NB4 (cell line): ENCODE results near the gene SMYD5.
"Not testable (repeated sequence)": the region's sequence is repeated elsewhere in the genome, so short reads cannot be mapped to it uniquely, and the experiment has no call there.

ENCODE experiments used
- DNase-seq: peaks from one replicate; pipeline ENCODE4 v3.0.0; 2010; ENCODE audit warnings: low read depth
- H3K4me3 ChIP-seq: one replicate; pipeline ENCODE4 v1.5.1; 2011; ENCODE audit warnings: mild to moderate bottlenecking, low read depth, low read length, moderate library complexity
- MYC ChIP-seq: IDR thresholded peaks from 2 replicates; pipeline ENCODE4 v1.6.1; 2011; ENCODE audit warnings: low read depth, low read length
- POLR2A ChIP-seq: IDR thresholded peaks from 2 replicates; pipeline ENCODE4 v1.6.1; 2011; ENCODE audit warnings: mild to moderate bottlenecking; ENCODE audit not compliant: insufficient read length; ENCODE audit errors: extremely low read depth
- TF ChIP-seq, protein P1 (sequence below): IDR thresholded peaks from 2 replicates; pipeline ENCODE4 v1.6.1; 2011; ENCODE audit warnings: low read depth, low read length
- TF ChIP-seq, protein P2 (sequence below): IDR thresholded peaks from one replicate; pipeline ENCODE4 v1.5.1; 2012; ENCODE audit warnings: low read depth, low read length

Gene SMYD5

DNA sequence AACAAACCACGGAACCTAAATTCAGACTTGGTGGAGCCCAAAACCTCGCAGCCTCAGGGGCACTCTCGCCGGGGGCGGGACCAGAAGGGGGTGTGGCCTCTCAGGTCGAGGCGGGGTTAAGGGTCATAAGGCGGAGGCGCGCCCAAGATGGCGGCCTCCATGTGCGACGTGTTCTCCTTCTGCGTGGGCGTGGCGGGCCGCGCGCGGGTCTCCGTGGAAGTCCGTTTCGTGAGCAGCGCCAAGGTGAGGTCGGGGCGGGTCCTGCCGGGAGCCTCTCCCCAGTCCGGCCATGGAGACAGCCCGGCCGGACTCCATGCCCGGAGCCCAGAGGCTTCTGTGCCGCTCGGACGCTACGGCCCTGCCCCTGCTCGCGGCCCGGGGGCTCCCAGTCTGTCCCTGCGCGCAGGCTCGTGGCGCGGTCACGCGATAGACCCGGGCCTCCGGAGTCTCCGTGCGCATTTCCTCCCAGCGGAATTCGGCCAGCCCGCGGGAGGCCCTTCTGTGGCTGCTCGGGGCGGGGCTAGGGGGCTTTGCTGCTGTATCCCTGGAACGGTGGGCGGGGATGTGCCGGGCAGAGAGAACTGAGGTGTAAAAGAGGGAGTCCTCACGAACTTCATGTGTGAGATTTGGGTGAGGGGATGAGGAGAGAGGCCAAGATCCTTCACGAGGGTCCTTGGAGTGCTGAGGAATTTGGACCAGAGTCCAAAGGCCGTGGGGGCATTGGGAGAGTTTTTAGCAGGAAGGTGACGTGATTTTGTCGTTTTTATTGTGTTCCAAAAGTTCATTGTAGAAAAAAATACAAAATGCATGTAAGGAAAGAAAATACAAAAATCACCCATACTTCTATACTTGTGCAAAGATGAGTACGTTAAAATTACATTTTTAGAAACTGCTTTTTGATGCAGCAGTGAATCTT lies at the start of gene SMYD5:
TSS of gene SMYD5 (plus strand) at position 126 of the 916 bp plus-strand sequence. CDS start at position 148, 22 bp downstream.
- peak; percentile 94 for DNase-seq
- peak within 1 kb of the TSS; percentile 71 for H3K4me3 ChIP-seq
- TF ChIP-seq, protein P1, sequence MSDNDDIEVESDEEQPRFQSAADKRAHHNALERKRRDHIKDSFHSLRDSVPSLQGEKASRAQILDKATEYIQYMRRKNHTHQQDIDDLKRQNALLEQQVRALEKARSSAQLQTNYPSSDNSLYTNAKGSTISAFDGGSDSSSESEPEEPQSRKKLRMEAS = peak; percentile 90
- TF ChIP-seq MYC (peak; percentile 87), POLR2A (peak; percentile 63)
- TF ChIP-seq, protein P2, sequence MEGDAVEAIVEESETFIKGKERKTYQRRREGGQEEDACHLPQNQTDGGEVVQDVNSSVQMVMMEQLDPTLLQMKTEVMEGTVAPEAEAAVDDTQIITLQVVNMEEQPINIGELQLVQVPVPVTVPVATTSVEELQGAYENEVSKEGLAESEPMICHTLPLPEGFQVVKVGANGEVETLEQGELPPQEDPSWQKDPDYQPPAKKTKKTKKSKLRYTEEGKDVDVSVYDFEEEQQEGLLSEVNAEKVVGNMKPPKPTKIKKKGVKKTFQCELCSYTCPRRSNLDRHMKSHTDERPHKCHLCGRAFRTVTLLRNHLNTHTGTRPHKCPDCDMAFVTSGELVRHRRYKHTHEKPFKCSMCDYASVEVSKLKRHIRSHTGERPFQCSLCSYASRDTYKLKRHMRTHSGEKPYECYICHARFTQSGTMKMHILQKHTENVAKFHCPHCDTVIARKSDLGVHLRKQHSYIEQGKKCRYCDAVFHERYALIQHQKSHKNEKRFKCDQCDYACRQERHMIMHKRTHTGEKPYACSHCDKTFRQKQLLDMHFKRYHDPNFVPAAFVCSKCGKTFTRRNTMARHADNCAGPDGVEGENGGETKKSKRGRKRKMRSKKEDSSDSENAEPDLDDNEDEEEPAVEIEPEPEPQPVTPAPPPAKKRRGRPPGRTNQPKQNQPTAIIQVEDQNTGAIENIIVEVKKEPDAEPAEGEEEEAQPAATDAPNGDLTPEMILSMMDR = no peak

DNA sequence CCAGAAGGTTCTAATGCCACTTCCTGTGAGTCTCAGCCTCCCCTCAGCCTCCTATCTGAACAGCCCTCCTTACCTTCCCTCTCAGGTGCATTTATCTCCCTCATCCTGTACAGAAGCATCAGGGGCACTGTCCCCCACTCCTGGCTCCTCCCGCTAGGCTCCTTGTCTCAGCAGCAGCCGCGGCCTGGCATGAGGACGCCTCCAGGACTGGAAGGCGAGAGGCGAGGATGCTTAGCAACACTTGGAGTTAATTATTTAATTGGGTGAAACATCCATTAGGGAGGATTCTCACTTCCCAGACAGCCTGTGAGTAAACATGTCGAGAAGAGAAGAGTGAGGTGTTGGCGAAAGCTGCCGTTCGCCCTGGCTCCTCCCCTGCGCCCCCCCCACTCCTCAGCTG lies 48.1 kb upstream of the SMYD5 start:
- not testable (repeated sequence) for H3K4me3 ChIP-seq, DNase-seq

DNA sequence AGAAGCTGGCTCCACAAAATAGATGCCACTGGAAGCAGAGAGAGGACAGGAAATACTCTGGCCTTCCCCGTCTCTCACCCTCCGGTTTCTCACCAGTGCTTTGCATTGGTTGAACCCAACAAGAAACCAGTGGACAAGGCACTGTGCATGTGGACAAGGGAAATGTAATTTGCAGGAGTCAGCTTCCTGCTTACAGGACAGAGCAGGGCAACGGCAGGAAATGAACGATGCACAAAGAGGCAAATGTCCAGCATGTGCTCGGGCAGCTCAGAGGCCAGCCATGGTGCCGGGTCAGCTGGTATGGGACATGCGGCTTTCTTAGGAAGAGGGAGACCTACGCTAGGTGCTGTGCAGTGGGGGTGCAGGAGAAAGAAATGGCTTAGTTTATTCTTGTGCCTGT lies 47.2 kb upstream of the SMYD5 start:
- not testable (repeated sequence) for H3K4me3 ChIP-seq, DNase-seq

DNA sequence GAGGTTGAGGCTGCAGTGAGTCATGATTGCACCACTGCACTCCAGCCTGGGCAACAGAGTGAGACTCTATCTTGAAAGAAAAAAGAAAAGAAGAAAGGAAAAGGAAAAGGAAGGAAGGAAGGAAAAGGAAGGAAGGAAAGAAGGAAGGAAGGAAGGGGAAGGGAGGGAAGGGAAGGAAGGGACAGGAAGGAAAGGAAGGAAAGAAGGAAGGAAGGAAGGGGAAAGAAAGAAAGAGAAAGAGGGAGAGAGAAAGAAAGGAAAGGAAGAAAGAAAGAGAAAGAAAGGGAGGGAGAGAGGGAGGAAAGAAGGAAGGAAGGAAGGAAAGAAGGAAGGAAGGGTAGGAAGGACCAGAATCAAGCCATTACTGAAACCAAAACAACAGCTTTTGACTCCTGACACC lies 45.7 kb upstream of the SMYD5 start:
- H3K4me3 ChIP-seq, DNase-seq: not testable (repeated sequence)

DNA sequence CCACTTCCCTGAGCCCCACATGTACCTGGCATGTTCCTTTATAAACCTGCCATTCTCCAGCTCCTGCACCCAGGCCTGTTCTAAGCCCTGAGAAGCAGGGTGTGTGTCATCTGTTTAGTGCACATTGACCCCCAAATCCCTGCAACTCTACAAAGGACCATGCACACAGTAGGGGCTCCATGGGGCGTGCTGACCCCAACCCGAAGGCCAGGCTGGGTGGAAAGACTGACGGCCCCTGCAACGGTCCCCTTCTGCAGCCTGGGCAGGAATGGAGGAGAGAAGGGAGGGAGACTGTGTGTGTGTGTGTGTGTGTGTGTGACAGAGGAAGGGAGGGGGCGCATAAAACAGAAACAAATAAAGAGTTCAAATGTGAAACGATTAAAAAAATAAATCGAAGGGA lies 43.7 kb upstream of the SMYD5 start:
- not testable (repeated sequence) for DNase-seq

DNA sequence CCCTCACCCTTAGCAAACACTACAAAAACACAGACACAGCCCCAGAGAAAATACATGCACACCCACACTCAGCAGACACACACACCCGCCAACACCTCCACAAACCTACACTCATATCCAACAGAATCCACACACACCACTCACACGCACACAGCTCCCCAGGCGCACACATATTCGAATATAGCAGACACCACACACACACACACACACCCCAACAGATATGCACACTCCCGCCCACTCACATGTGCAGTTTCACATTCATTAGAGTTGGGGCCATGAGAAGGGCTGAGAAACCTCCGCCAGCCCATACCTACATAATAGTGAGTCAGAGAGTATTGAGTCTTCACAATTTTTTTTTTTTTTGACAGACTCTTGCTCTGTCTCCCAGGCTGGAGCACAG lies 41.1 kb upstream of the SMYD5 start:
- no peak overlapping the region for H3K4me3 ChIP-seq
- DNase-seq = no peak
- no peak for TF ChIP-seq MYC
- TF ChIP-seq, protein P1 = no peak
- TF ChIP-seq POLR2A = no peak
- TF ChIP-seq, protein P2 = no peak

More for the DNA sequence above, 43.7 kb upstream of the SMYD5 start:
- not testable (repeated sequence) for H3K4me3 ChIP-seq

DNA sequence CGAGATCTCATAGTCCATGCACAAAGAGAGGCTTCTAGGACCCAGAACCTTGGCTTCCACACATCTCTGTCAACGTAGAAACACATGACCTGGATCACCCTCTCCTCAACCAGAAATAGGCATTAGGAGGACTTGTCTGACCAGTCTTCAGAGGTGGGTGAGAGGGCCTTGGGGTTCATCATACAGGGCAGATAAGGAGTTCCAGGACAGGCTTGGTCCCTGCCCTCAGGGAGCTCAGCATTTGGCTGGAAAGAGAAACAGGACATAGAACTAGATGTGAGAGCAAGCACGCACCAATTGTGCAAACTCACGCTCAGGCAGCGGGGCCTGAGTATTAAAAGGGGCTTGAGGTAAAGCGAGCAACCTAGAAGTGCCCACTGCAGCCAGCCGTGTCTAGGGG lies 40.3 kb upstream of the SMYD5 start:
- DNase-seq = no peak
- no peak overlapping the region for H3K4me3 ChIP-seq
- TF ChIP-seq, protein P2 = no peak
- TF ChIP-seq, protein P1 = no peak
- TF ChIP-seq POLR2A (no peak), MYC (no peak)

DNA sequence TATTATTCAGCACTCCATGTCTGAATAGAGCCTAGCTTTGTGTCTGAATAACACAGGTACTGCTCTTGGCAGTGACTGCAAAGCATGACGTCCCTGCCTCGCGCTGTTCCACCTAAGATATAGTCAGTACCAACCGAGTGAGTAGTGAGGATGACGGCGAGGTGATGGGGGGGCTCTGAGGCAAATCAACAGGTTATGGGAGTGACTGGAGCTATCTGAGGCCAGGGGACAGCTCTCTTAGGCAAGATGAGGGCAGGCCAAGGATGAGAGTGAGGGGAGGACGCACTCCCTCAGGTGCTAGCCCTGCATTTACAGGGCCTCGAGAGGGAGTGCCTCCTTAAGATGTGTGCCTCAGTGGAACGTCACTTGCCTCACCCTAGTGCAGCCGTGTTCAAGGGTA lies 39.8 kb upstream of the SMYD5 start:
- no peak overlapping the region for H3K4me3 ChIP-seq
- DNase-seq = no peak
- TF ChIP-seq, protein P2 = no peak
- TF ChIP-seq POLR2A = no peak
- TF ChIP-seq MYC = no peak
- TF ChIP-seq, protein P1 = no peak
